ENCODE measurements around the gene CC2D1A.

- no peak for TF ChIP-seq ZNF274 (IDR thresholded peaks at IDR 0.05; ENCODE audit: low read depth, low read length)
- no peak for TF ChIP-seq YY1 (IDR thresholded peaks at IDR 0.05; ENCODE audit: insufficient read depth, insufficient read length)
- TF ChIP-seq SUZ12 (IDR thresholded peaks at IDR 0.05; ENCODE audit: extremely low read depth, insufficient read depth, insufficient read length) = no peak
These were observed 60.1 kb downstream of the CC2D1A start for GRCh38 chr19:13965926-13966683.

All from NT2/D1 (cell line).